Thyroid gland (tissue), 4 donors: Measurements from ENCODE around the gene CYP26B1.

ENCODE experiments used
- CTCF ChIP-seq, 6 experiments: fragments of 200-600 bp in 3 of 6; fragments of 450-650 bp in 3 of 6; sonication (generic) in 3 of 6; IDR thresholded peaks; one replicate each; pipeline ENCODE4 v1.5.1; 2016 to 2019; ENCODE audit warnings: antibody characterized with exemption in 6 of 6, mild to moderate bottlenecking in 2 of 6, inconsistent platforms in 1 of 6, moderate library complexity in 1 of 6
- POLR2A ChIP-seq, 2 donors: fragments of 450-650 bp; IDR thresholded peaks; one replicate each; pipeline ENCODE4 v1.6.1; 2017; ENCODE audit warnings: antibody characterized with exemption in 2 of 2, mild to moderate bottlenecking in 2 of 2, moderate library complexity in 1 of 2

GRCh38 chr2:72095364-72095763 lies 52.3 kb downstream of the CYP26B1 start:
- TF ChIP-seq CTCF (IDR thresholded peaks at IDR 0.05) (no peak), POLR2A (IDR thresholded peaks at IDR 0.05) (no peak)
